ENCODE data around the gene TCEAL2. TPM values are rescaled to one million over a fixed set of nuclear protein-coding genes. Genes with fewer than 3 reads are reported as not detected.
A peak's percentile ranks its signal among the peaks of the same experiment; 100 is the strongest.
"Not testable (repeated sequence)": the region's sequence is repeated elsewhere in the genome, so short reads cannot be mapped to it uniquely, and the experiment has no call there.

TCEAL2 gene
- polyA plus RNA-seq, 1 experiment: not detected

- Histone ChIP-seq H3K4me3 (ENCODE audit: low read depth, low read length) (no peak overlapping the region), H3K27me3 (ENCODE audit: control insufficient read depth, insufficient read depth, low read length) (no peaks in the 10 kb centered on the region), H3K27ac (ENCODE audit: low read depth, low read length) (no peak overlapping the region), H3K9me3 (ENCODE audit: control insufficient read depth, insufficient read depth, low read length) (no peaks in the 10 kb centered on the region)
- TF ChIP-seq CTCF (IDR thresholded peaks at IDR 0.05; ENCODE audit: low read depth, low read length): no peak
- CTCF ChIA-PET: no interaction called here
- no peak for DNase-seq (ENCODE audit: low read depth, low spot score)
- POLR2A ChIA-PET: no interaction called here
Observed at GRCh38 chrX:102126863-102127262, 1.4 kb downstream of the TCEAL2 start.

GRCh38 chrX:102129473-102129872, 4.0 kb downstream of the TCEAL2 start:
- Histone ChIP-seq H3K27me3 (ENCODE audit: control insufficient read depth, insufficient read depth, low read length) (no peaks in the 10 kb centered on the region), H3K9me3 (ENCODE audit: control insufficient read depth, insufficient read depth, low read length) (no peaks in the 10 kb centered on the region), H3K27ac (ENCODE audit: low read depth, low read length) (no peak overlapping the region), H3K4me3 (ENCODE audit: low read depth, low read length) (no peak overlapping the region)
- CTCF ChIA-PET: no interaction called here
- TF ChIP-seq CTCF (IDR thresholded peaks at IDR 0.05; ENCODE audit: low read depth, low read length): peak; percentile 31; the same call in 1 of the 2 replicates
- POLR2A ChIA-PET: no interaction called here
- no peak for DNase-seq (ENCODE audit: low read depth, low spot score)

- Histone ChIP-seq H3K27me3 (ENCODE audit: control insufficient read depth, insufficient read depth, low read length) (no peaks in the 10 kb centered on the region), H3K9me3 (ENCODE audit: control insufficient read depth, insufficient read depth, low read length) (no peaks in the 10 kb centered on the region), H3K27ac (ENCODE audit: low read depth, low read length) (no peak overlapping the region), H3K4me3 (ENCODE audit: low read depth, low read length) (no peak overlapping the region)
- no peak for DNase-seq (ENCODE audit: low read depth, low spot score)
- POLR2A ChIA-PET: no interaction called here
- CTCF ChIA-PET: no interaction called here
- TF ChIP-seq CTCF (IDR thresholded peaks at IDR 0.05; ENCODE audit: low read depth, low read length): no peak
Observed at GRCh38 chrX:102138064-102138463, 12.6 kb downstream of the TCEAL2 start.

GRCh38 chrX:102140876-102141275, 15.4 kb downstream of the TCEAL2 start:
- POLR2A ChIA-PET; H3K27ac ChIP-seq (ENCODE audit: low read depth, low read length); H3K4me3 ChIP-seq (ENCODE audit: low read depth, low read length); DNase-seq (ENCODE audit: low read depth, low spot score); H3K27me3 ChIP-seq (ENCODE audit: control insufficient read depth, insufficient read depth, low read length); CTCF ChIA-PET; H3K9me3 ChIP-seq (ENCODE audit: control insufficient read depth, insufficient read depth, low read length): not testable (repeated sequence)

GRCh38 chrX:102141631-102142030, 16.2 kb downstream of the TCEAL2 start:
- H3K4me3 ChIP-seq (ENCODE audit: low read depth, low read length); DNase-seq (ENCODE audit: low read depth, low spot score); CTCF ChIA-PET; POLR2A ChIA-PET; H3K9me3 ChIP-seq (ENCODE audit: control insufficient read depth, insufficient read depth, low read length); H3K27ac ChIP-seq (ENCODE audit: low read depth, low read length); H3K27me3 ChIP-seq (ENCODE audit: control insufficient read depth, insufficient read depth, low read length): not testable (repeated sequence)

GRCh38 chrX:102142274-102142673, 16.8 kb downstream of the TCEAL2 start, which contains the start of gene TCEAL6:
TSS of gene TCEAL6 (minus strand) at chrX:102142481.
- H3K9me3 ChIP-seq (ENCODE audit: control insufficient read depth, insufficient read depth, low read length); H3K27me3 ChIP-seq (ENCODE audit: control insufficient read depth, insufficient read depth, low read length); DNase-seq (ENCODE audit: low read depth, low spot score); CTCF ChIA-PET; H3K4me3 ChIP-seq (ENCODE audit: low read depth, low read length); POLR2A ChIA-PET; H3K27ac ChIP-seq (ENCODE audit: low read depth, low read length): not testable (repeated sequence)

Measured in AG04450 (cell line).